HCEC 1CT (cell line): ENCODE results near the gene ADGRL1.
"Not testable (repeated sequence)": the region's sequence is repeated elsewhere in the genome, so short reads cannot be mapped to it uniquely, and the experiment has no call there.

Experiments
- DNase-seq: peaks from one replicate; pipeline ENCODE4 v3.0.0-alpha.2; 2017

Gene ADGRL1

DNA sequence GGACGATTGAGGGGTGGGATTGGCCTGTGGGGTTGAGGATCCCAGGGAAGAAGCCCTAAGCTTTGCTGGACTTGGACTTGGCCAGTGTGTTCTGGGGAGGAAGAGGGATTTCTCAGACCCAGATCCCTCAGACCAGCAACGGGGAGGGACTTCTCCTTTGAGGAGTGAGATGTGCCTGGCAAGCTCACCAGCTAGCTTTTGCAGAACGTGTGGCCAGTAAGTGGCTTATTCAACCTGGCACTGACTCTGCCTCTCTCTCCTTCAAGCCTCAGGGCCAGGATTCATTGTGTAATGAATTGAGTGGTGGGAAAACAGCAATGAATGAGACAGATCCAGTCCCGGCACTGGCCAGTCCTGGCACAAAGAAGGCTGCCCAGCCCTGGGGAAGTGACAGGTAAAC, 11.9 kb upstream of the ADGRL1 start:
- DNase-seq, result not testable (repeated sequence)

DNA sequence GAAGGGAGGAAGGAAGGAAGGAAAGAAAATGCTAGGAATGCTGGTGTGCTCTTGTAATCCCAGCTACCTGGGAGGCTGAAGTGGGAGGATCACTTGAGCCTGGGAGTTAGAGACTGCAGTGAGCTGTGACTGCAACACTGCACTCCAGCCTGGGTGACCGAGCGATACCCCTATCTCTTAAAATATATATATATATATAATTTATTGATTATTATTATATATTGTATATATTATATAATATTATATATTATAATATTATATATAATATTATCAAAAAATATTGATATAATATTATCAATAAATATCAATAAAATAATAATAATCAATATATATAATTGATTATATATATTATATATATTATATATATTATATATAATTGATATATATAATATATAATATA, 8.6 kb upstream of the ADGRL1 start:
- no peak for DNase-seq

DNA sequence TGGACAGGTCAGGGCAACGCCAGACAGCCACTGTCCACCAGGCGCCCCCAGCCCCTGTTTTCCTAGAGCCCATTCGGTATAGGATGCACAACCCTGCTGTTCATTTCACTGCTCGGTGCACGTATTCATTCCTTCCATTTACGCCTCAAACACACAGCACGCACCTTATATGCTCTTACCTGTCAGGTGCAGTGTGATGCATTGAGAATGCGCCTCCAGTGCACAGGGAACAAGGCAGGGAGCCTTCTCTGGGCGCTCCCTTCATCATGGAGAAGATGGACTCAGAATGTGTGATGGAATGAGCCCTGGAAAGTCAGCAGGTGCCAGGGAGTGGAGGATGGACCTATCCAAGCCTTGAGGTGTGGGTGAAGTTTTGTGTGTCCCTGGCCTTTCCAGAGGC, 4.2 kb upstream of the ADGRL1 start:
- not testable (repeated sequence) for DNase-seq

DNA sequence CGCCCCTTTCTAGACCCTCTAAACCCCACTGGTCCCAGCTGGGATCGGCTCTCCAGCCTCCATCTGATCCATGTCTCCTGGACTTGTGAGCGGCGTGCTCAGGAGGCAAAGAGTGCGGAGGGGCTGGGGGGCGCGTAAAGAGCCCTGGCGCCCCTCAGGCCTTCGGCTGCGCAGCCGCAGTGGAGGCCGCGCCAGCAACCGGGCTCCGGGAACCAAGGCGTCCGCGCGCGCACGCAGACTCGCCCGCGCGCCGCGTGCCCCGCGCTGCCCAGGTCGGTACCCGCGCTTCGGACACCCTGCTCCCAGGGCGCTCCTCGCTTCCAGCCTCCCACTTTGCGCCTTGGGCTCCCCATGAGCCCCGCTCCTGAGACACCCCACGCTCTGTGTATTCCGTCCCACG, 3.4 kb upstream of the ADGRL1 start:
- not testable (repeated sequence) for DNase-seq

- DNase-seq, result not testable (repeated sequence)
Observed at GRCh38 chr19:14208496-14208895, 2.5 kb upstream of the ADGRL1 start.

DNA sequence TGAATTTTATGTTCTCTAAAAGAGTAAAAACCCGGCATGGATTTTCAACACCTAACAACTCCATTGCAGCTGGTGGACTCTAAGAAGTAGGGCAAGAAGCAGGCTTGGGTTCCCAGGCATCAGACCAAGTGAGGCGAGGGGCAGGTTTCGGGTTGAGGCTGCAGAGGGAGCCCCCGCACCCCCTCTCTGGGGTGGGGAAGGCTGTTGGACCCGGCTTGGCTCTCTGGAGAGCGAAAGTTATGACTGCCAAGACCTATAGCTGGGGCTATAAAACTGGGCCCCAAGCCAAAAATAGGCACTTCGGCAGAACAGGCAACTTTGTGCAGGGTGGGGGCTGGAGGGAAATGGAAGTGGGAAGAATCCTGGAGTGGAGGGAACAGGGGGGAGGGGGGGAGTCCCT, 1.8 kb upstream of the ADGRL1 start:
- DNase-seq, result not testable (repeated sequence)

DNA sequence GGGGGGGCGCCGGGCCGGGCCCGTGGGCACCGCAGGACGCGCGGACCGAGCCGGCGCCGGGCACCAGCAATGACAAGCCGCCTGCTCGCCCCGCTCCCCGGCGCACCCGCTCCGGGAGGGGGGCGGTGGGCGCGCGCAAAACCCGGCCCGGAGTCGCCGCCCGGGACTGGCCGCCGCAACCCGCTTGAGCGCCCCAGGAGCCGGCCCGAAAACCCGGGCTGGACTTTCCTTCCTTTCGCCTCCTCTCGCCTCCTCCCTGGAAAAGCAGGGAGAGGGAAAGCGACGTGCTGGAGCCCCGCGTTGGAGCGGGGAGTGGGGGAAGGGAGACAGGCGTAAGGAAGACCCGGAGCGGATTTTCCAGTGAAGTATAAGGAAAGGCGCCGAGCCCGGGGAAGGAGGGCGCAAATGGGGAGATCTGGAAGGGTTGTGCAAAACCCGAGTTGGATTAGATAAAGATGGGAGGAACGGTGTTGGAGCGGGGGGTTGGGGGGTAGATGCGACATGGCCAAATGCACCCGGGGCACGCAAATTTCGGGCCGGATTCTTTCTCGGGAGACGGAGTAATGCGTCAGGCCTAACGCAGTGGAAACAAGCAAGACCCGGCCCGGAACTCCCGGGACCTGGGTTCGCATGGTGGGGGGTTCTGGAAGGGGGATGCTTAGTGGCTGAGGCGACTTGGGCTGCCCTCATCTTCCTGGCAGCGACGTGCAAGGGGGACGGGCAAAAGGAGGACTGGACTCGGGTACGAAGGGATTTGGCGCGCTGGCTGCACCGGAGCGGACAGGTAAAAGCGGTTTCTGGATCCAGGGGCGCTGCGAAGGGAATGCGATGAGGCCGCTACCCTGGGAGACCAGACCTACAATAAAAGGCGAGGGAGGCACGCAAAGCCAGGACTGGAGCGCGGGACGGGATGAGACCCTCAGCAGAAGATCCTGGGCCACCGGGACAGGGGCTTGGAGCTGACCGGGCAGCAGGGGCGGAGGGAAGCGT, 1.1 kb upstream of the ADGRL1 start:
- DNase-seq, result peak; percentile 77

DNA sequence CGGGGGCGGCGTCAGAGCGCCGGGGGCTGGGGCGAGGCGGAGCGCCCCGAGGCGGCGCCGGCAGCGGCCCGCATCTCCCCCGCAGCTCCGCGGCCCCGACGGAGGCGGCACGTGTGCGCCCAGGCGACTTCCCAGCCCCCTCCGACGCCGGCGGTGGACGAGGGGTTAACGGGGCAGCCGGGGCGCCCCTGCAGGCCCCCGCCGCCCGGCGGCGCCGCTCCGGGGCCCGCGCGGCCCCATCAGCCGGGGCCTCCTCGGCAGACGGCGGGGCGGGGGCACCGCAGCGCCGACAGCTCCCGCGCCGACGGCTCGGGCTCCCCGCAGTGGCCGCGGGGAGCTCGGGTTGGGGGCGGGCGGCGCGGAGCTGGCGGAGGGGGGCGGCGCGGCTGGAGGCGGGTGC, 339 bp upstream of the ADGRL1 start:
- DNase-seq, result not testable (repeated sequence)

DNA sequence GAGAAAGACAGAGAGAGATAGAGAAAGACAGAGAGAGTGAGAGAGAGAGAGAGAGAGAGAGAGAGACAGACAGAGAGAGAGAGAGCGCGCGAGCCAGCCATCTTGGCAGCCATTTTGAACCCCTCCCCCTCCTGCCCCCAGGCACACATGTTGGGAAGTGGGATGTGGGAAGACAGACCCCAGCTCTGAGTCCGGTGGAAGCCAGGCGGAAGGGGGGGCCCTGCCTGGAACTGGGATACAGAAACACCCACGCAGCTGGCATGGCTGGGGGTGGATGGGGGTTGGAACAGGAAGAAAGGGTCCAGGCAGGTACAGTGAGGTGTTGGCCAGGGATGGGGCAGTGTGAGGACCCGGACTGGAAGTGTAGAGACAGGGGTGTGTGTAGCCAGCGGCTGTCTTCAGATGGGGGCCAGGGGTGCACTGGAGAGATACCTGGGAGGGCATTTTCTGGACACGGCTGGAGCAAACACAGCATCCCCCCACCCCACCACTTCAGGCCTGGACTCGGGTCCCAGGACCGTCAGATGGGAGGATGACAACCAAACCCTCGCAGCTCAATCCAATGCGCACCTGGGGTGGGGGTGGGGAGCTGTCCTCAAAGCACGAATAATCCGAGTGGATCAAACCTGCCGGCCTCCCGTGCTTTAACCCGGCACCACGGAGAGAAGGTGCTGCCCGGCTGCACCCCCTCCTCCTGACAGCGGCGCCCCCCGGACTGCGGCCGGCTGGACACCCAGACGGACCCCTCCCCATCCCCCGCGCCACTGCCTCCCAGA, 1.1 kb downstream of the ADGRL1 start:
- DNase-seq, result not testable (repeated sequence)

DNA sequence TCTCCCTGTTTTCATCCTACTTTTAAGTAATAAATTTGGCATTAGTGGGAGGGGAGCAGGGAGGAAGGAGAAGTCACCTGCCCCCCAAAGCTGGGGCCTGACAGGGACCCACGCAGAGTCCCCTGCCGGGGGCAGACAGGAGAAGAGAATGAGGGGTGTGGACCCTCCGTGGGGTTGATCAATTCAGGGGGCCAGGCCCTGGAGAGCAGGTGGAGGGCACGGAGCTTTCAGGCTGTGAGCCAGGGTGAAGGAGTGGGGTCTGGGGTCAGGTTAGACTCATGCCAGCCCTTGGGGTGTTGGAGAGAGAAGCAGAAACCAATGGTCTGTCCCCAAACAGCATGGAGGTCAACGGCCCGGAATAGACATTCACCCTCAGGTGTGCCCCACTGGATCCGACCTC, 1.8 kb downstream of the ADGRL1 start:
- DNase-seq, result not testable (repeated sequence)

GRCh38 chr19:14203788-14204187, 2.2 kb downstream of the ADGRL1 start:
- not testable (repeated sequence) for DNase-seq

- DNase-seq, result no peak
Observed at GRCh38 chr19:14203177-14203576, 2.8 kb downstream of the ADGRL1 start.

DNA sequence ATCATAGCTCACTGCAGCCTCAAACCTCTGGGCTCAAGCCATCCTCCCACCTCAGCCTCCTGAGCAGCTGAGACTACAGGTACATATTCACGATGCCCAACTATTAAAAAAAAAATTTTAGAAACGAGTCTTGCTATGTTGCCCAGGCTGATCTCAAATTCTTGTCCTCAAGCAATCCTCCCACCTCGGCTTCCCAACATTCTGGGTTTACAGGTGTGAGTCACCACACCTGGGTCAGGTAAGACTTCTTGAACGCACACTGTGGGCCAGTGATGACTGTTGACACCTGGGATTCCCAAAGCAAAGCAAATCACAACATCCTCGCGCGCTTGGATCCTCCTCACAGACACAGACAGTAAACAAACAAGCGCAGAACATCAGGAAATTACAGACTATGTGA, 4.5 kb downstream of the ADGRL1 start:
- DNase-seq, result not testable (repeated sequence)

DNA sequence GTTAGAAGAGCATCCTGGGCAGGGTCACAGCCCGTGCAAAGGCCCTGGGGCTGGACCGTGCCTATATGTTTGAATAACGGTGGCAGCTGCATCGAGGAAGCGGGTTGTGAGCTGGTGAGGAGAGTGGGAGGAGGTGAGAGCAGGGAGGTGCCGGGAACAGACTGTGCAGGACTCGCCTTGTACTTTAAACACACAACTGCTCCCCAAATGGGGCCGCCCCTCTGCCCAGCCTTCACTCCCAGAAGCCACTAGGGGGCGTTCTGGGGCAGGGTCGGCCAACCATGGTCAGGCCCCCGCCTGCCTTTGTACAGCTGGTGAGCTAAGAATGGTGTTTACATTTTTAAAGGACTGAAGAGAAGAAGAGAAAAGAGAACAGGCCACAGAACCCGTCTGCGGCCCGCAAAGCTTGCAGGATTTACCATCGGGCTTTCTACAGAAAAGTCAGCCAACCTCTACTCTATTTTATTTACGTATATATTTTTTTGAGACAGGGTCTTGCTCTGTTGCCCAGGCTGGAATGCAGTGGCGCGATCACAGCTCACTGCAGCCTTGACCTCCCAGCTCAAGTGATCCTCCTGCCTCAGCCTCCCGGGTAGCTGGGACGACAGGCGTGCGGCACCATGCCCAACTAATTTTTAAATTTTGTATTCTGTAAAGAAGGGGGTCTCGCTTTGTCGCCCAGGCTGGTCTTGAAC, 5.7 kb downstream of the ADGRL1 start:
- peak; percentile 42 for DNase-seq

- no peak for DNase-seq
Observed at GRCh38 chr19:14198384-14199376, 7.3 kb downstream of the ADGRL1 start.

DNA sequence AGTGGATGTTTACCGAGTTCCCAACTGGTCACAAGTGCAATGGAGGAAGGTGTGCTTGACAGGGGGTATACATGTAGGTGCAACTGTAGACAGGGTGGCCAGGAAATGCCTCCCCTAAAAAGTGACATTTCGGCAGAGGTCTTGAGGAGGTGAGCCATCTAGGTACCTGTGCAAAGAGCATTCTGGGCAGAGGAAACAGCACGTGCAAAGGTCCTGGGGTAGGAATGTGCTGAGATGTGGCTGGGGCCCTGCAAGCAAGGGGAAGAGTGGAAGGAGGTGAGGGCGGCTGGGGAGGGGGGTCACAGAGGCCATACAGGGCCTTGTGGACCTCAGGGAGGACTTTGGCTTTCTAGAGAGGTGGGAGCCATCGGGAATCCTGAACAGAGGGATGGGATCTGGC, 8.1 kb downstream of the ADGRL1 start:
- DNase-seq, result no peak

DNA sequence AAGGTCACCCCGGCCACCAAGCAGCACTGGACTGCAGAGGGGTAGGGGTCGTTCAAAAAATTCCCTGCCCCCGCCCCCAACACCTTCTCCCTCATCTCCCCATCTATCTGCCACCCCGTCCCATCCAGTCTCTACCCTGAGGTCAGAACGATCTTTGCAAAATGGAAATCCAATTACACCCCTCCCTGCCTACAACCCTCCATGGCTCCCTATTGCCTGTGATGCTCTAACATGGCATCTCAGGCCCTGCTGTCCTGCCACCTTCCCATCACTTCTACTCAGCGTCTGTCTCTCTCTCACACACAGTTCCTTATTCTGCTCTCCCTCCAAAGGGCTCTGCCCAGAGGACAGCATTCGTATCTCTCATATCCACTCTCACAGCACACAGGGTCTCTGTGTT, 8.7 kb downstream of the ADGRL1 start:
- DNase-seq, result not testable (repeated sequence)

DNA sequence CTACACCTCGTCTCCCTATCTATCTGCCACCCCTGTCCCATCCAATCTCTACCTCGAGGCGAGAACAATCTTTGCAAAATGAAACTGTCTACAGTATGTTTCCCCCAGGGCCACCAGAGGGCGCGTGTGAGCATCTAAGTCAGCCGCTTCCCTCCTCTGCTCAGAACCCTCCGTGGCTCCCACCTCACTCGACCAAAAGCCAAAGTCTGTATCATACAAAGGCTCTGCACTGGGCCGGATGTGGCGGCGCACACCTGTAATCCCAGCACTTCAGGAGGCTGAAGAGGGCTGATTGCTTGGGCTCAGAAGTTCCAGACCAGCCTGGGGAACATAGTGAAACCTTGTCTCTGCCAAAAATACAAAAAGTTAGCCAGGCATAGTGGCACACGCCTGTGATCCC, 9.9 kb downstream of the ADGRL1 start:
- peak; percentile 36 for DNase-seq

GRCh38 chr19:14195216-14195615, 10.8 kb downstream of the ADGRL1 start:
- DNase-seq, result not testable (repeated sequence)

DNA sequence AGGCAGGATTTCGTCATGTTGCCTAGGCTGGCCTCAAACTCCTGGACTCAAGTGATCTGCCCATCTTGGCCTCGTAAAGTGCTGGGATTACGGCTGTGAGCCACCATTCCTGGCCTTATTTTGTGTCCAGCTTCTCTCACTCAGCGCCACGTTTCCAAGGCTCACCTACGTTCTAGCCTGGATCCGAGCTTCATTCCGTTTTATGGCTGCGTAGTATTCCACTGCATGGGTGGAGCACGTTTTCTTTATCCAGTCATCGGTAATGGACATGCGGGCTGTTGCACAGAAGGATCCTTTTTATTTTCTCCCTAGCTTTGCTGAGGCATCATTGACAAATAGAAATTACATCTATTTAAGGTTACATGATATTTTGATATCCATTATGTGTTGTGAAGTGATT, 16.6 kb downstream of the ADGRL1 start:
- DNase-seq, result no peak

- not testable (repeated sequence) for DNase-seq
Observed at GRCh38 chr19:14188086-14188485, 17.9 kb downstream of the ADGRL1 start.

DNA sequence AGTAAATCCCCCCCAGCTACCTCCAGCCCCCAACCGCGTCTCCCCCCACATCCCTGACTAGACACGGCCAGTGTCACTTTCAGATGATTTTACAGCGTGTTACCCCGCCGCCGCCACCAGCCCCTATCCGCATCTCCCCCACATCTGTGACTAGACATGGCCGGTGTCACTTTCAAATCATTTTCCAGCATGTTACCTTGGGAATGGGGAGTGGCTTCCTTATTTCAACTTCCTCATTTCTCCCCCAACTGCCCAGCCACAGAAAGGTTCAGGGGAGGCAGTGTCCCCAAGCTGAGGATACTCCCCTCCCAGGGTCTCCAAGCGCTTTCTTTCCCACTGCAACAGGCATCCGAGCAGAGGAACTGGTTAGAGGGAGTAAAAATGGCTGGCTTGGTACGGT, 18.4 kb downstream of the ADGRL1 start:
- no peak for DNase-seq
